HG02610 (cell line): ENCODE measurements around the gene LRP1.

ENCODE experiments used
- ATAC-seq: cut with Tn5 transposase; IDR thresholded peaks from one replicate; pipeline ENCODE4 v1.9.1; 2021; ENCODE audit warnings: mild to moderate bottlenecking, moderate library complexity; ENCODE audit not compliant: unreplicated experiment

LRP1 gene

DNA sequence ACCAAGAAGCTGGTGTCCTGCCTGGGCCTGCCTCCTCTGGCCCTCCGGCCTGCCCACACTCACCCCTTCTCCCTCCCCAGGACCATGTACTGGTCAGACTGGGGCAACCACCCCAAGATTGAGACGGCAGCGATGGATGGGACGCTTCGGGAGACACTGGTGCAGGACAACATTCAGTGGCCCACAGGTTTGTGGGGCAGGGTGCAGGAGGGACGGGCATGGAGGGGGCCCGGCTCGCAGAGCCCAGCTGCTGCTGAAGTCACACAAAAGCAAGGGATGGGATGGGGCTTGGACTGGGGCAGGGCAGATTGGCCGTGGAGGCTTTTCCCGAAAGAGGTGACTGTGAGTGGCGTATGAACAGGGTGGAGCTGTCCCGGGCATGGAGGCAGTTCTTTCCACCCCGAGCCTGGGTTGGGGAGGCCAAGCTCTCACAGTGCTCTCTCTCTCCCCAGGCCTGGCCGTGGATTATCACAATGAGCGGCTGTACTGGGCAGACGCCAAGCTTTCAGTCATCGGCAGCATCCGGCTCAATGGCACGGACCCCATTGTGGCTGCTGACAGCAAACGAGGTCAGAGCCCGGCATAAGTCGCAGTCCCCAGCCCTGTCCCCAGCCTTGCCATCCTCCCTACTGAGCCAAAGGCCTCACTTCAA is 80.5 kb downstream of the LRP1 start:
- no peak for ATAC-seq

GRCh38 chr12:57209916-57210315 is 81.6 kb downstream of the LRP1 start:
- no peak for ATAC-seq

- no peak for ATAC-seq
Observed at GRCh38 chr12:57210461-57210860, 82.2 kb downstream of the LRP1 start.

DNA sequence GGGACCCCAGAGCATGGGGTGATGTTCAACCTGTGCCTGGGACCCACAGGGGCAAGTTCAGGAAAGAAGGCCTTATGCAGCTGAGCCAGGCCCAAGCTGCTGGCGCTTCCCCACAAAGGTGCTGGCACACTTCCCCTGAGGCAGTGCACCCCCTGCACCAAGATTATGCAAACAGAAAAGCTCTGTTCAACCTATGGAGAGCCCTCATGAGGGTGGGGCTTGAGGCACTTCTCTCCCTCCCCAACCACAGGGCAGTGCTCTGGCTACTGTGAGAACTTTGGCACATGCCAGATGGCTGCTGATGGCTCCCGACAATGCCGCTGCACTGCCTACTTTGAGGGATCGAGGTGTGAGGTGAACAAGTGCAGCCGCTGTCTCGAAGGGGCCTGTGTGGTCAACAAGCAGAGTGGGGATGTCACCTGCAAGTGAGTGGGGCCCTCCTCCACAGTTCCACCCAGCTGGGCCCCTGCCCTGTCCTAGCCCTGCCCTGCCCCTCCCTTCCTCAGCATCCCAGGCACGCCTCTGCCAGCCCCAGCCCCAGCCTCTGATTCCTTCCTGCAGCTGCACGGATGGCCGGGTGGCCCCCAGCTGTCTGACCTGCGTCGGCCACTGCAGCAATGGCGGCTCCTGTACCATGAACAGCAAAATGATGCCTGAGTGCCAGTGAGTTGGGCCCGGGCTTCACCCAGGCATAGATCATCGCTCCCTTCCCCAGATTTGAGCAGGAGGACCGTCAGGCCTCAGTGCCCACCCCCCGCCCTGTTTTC is 82.8 kb downstream of the LRP1 start:
- ATAC-seq: no peak

DNA sequence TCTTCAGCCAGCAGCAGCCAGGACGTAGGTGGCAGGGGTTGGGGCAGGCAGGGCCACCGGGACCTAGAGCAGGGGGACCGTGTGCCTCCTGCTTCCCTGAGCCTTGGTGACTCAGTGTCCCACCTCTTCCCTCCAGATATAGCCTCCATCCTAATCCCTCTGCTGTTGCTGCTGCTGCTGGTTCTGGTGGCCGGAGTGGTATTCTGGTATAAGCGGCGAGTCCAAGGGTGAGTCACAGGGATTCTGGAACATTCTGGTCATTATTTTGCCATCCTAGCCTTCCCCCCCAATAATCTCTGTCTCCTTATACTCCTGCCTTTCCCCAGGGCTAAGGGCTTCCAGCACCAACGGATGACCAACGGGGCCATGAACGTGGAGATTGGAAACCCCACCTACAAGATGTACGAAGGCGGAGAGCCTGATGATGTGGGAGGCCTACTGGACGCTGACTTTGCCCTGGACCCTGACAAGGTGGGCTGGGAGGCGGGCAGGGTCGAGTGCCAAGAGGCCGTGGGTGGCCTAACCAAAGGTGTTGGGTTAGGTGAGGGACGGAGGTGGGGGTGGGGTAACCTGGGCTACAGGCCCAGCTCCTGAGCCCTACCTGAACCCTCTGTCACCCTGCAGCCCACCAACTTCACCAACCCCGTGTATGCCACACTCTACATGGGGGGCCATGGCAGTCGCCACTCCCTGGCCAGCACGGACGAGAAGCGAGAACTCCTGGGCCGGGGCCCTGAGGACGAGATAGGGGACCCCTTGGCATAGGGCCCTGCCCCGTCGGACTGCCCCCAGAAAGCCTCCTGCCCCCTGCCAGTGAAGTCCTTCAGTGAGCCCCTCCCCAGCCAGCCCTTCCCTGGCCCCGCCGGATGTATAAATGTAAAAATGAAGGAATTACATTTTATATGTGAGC is 83.8 kb downstream of the LRP1 start:
- no peak for ATAC-seq

DNA sequence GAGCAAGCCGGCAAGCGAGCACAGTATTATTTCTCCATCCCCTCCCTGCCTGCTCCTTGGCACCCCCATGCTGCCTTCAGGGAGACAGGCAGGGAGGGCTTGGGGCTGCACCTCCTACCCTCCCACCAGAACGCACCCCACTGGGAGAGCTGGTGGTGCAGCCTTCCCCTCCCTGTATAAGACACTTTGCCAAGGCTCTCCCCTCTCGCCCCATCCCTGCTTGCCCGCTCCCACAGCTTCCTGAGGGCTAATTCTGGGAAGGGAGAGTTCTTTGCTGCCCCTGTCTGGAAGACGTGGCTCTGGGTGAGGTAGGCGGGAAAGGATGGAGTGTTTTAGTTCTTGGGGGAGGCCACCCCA is 84.4 kb downstream of the LRP1 start:
- ATAC-seq: no peak

GRCh38 chr12:57213058-57213715 is 84.9 kb downstream of the LRP1 start:
- ATAC-seq: peak; percentile 38

DNA sequence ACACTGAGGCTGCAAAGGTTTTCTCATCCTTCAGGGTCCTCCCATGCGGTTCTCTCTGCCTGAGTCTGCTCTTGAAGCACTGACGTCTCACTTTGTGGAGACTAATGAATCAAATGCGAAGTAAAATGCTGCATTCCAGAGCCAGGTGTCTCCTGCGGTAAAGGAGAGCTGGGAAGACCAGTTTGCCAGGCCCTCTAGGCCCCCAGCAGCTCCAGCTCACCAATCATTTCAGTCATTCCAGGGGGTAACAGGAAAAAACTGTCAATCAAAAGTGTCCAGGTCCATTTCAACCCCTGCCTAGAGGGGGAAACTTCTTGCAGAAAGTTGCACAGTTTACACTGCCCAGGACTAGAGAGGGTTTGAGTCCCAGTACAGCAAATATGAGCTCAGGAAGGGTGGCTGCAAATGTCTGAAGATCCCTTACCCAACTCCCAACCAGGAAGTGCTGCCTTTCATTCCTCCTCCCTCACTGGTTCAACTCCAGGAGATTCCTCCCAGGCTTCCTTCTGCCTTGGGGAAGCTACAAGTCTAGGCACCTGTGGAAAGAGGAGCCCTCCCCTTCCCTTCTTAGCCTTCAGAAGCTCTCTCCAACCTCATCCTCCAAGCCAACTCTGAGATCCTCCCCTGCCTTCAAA is 85.6 kb downstream of the LRP1 start:
- ATAC-seq: no peak

GRCh38 chr12:57214398-57214781 is 86.1 kb downstream of the LRP1 start:
- ATAC-seq: peak; percentile 39

GRCh38 chr12:57215065-57215464 is 86.8 kb downstream of the LRP1 start:
- ATAC-seq: no peak

- peak; percentile 58 for ATAC-seq
Observed at GRCh38 chr12:57215668-57216013, 87.4 kb downstream of the LRP1 start.

DNA sequence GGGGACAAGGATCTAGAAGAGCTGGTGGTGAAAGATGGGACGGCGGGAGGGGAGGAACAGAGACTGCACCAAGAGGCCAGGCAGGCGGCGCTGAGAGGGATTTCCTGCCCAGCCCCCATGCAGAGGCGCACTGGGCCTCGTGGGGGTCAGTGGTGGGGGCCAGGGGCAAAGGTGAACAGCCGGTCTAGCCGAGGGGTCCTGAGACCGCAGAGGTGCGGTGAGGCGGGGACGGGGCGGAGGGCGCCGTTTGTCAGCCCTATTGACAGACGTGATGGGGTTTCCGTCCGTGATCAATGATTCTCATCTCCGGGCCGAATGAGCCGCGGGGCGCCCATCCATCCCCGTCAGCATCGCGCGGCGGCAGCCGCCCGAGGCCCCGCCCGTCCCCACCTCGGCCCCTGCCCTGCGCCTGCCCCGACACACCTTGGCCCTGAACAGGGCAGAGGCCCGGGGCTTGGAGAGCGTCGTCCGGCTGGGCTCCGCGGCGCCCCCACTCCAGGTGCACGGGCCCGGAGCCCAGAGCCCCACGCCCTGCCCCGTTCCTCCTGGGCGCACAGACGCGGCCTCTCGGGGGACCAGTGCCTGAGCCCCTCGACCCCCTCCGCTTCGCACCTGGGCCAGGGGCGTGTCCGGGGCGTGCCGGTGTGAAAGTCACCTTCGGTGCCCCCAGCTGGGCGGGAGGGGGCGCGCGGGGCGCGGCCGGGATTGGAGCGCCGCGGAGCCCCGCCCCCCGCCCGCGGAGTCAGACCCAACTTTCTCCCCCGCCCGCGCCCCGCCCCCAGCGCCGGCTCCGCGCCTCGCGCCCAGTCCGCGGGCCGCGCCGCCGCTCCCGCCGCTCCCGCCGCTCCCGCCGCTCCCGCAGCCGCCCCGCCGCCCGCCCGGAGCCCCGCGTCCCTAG is 88.0 kb downstream of the LRP1 start, which contains the start of gene NXPH4:
Gene NXPH4, plus strand, starts transcription at position 781 of the 898 bp plus-strand sequence. CDS start 176 bp downstream, outside the sequence.
- peak; percentile 3 for ATAC-seq

- no peak for ATAC-seq
Observed at GRCh38 chr12:57216921-57217879, 88.9 kb downstream of the LRP1 start.

DNA sequence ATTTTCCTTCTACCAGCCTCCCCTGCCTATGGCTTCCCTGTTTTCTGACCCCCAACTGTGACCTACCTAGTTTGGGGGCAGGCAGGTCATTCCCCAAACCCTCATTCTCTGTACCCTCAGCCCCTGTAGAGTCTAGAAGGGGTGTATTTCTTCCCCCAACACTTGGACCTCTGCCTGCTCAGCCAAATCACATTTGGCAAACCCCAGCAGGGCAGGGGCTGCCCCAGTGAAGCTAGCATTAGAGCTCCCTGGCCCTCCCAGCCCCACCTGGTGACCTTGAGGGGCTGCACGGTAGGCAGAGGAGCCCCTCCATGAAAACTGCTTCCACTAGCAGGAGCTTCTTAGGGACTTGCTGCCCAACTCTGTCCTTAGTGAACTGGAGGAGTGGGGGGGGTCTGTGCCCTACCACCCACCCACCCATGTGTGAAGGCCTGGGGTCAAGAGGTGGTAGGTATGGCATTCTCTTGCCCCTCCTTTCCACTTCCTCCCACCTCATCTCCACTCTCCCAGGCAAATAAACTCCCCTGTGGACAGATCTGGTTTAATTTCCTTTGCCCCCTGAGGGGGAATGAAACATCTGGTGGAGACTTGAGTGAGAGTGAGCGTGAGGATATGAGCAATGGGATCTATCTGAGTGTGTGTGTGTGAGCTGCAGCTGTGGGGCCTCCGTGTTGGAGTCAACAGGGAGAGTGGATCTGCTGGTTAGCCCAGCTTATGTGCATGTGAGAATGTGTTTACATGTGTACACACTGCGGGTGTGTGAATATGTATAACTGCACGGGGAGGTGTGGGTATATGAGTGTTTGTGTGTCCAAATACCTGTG is 90.0 kb downstream of the LRP1 start:
- ATAC-seq: no peak

- ATAC-seq: no peak
Observed at GRCh38 chr12:57219205-57219992, 91.1 kb downstream of the LRP1 start.

- ATAC-seq: no peak
Observed at GRCh38 chr12:57219993-57220754, 91.9 kb downstream of the LRP1 start.
